Upper lobe of left lung (tissue), 6 donors: ENCODE measurements around the gene MYT1. TPM values are rescaled to one million over a fixed set of nuclear protein-coding genes. Genes with fewer than 3 reads are reported as not detected.

Source experiments
- small RNA-seq, 4 donors: library from RNA; depleted of rRNA; stranded (forward); fragments of <200 nt; gene quantifications; one replicate each; pipeline ENCODE3, GENCODE V24; 2016
- total RNA-seq, 6 donors: library from RNA; depleted of rRNA in 4 of 6; stranded (reverse); fragments of >200 nt in 4 of 6; gene quantifications; one replicate each; pipeline versions ENCODE4 v1.1.0 to v1.2.1, GENCODE V29; 2016 to 2021
- donor health status: DM: no; HTN: no; CAD: no; lungs with moderate emphysema.
- donor health status: DM: no; HTN: yes; CAD: no; lungs with severe emphysema.

MYT1 gene
- total RNA-seq, 6 donors from 2014 or later, result 0.09 to 3.1 TPM; not detected in 4

Small RNAs within 50 kb of the gene (small RNA-seq; reads per million reads assigned to genes)
- gene AL137028.2, result 0 reads per million in 4 donors

Other genes with a start within 250 kb of the MYT1 start
- gene UCKL1, start 208.0 kb upstream of the MYT1 start, total RNA-seq, result 100 to 1,000 TPM in 1 of 6 donors, 10 to 100 TPM in 5; 23.0 to 103 (median 37.3) TPM
- gene ZNF512B, start 194.5 kb upstream of the MYT1 start, total RNA-seq, result 10 to 100 TPM; 10.8 to 22.0 (median 16.3) TPM
- 1 to 10 TPM; 2.6 to 7.2 (median 4.7) TPM for gene SAMD10, start 184.8 kb upstream of the MYT1 start, total RNA-seq
- gene PRPF6, start 183.3 kb upstream of the MYT1 start, total RNA-seq, result 100 to 1,000 TPM in 1 of 6 donors, 10 to 100 TPM in 5; 60.5 to 113 (median 68.0) TPM
- 1 to 10 TPM in 4 of 6 donors, under 1 TPM in 2; 0.44 to 2.3 (median 1.7) TPM for gene C20orf204, start 128.3 kb upstream of the MYT1 start, total RNA-seq
- 100 to 1,000 TPM in 1 of 6 donors, 10 to 100 TPM in 4, 1 to 10 TPM in 1; 6.3 to 138 (median 37.7) TPM for gene SOX18, start 114.8 kb upstream of the MYT1 start, total RNA-seq
- 10 to 100 TPM; 21.7 to 56.0 (median 28.4) TPM for gene TCEA2, start 101.3 kb upstream of the MYT1 start, total RNA-seq
- 10 to 100 TPM; 21.5 to 70.8 (median 55.6) TPM for gene RGS19, start 84.9 kb upstream of the MYT1 start, total RNA-seq
- 1 to 10 TPM; 1.7 to 3.1 (median 2.6) TPM for gene OPRL1, start 84.4 kb upstream of the MYT1 start, total RNA-seq
- gene LKAAEAR1, start 80.1 kb upstream of the MYT1 start, total RNA-seq, result 1 to 10 TPM in 4 of 6 donors, not detected in 2; 1.3 to 7.8 (median 4.9) TPM
- not detected for gene NPBWR2, start 56.9 kb upstream of the MYT1 start, total RNA-seq
- gene PCMTD2, start 91.3 kb downstream of the MYT1 start, total RNA-seq, result 10 to 100 TPM; 37.4 to 95.3 (median 44.4) TPM